ENCODE measurements around the gene NUDT16. TPM values are rescaled to one million over a fixed set of nuclear protein-coding genes. Genes with fewer than 3 reads are reported as not detected.
A peak's percentile ranks its signal among the peaks of the same experiment; 100 is the strongest.

Gene NUDT16
- total and polyA plus RNA-seq, 9 of the 15 experiments (the other 6 are each of a cell fraction or from before 2014, with no cell fraction given): 1.5 to 11.4 (median 7.6) TPM

- TF ChIP-seq ZNF644 (tag; IDR thresholded peaks at IDR 0.05; ENCODE audit: low read depth) (no peak), COPS2 (conservative IDR thresholded peaks at IDR 0.05) (no peak), SRSF9 (IDR thresholded peaks at IDR 0.05; ENCODE audit: borderline replicate concordance, low read depth, low read length) (no peak), ZFP30 (CRISPR knock-in tag; IDR thresholded peaks at IDR 0.05; ENCODE audit: borderline replicate concordance) (no peak), BHLHE40 (IDR thresholded peaks at IDR 0.05; ENCODE audit: low read length) (no peak), THRB (CRISPR knock-in tag; conservative IDR thresholded peaks at IDR 0.05) (no peak), ERF (CRISPR knock-in tag; IDR thresholded peaks at IDR 0.05) (no peak), CBX3 (IDR thresholded peaks at IDR 0.05; ENCODE audit: borderline replicate concordance in 1 of 2, low read length in 2 of 2) (no peak), FOXO4 (CRISPR knock-in tag; IDR thresholded peaks at IDR 0.05) (no peak), NR2C2 (CRISPR knock-in tag; IDR thresholded peaks at IDR 0.05) (no peak; the same call in 1 of the 2 replicates), NR2C2 (tag; IDR thresholded peaks at IDR 0.05) (0 out of 2 replicates have a peak, but pooled peaks have one; percentile 46), MAFK (IDR thresholded peaks at IDR 0.05; ENCODE audit: low read length) (no peak), LCOR (CRISPR knock-in tag; IDR thresholded peaks at IDR 0.05) (no peak), AFF1 (IDR thresholded peaks at IDR 0.05; ENCODE audit: low read depth in 1 of 2, partially characterized antibody in 2 of 2) (no peak), ID3 (CRISPR knock-in tag; IDR thresholded peaks at IDR 0.05) (no peak), ID3 (tag; IDR thresholded peaks at IDR 0.05) (no peak), SIRT6 (IDR thresholded peaks at IDR 0.05; ENCODE audit: low read depth, low read length) (no peak), SUPT5H (IDR thresholded peaks at IDR 0.05) (peak; percentile 89), BRD9 (IDR thresholded peaks at IDR 0.05; ENCODE audit: low read depth, partially characterized antibody) (no peak), ZC3H11A (IDR thresholded peaks at IDR 0.05; ENCODE audit: low read depth, low read length) (no peak), ZNF586 (CRISPR knock-in tag; conservative IDR thresholded peaks at IDR 0.05) (no peak), PTRF (tag; IDR thresholded peaks at IDR 0.05) (no peak)
These were observed at the start of gene NUDT16 (continued) for GRCh38 chr3:131381445-131382291.

Data from K562 (cell line).